ENCODE results near the gene ANKRD13B. TPM values are rescaled to one million over a fixed set of nuclear protein-coding genes. Genes with fewer than 3 reads are reported as not detected.

The ANKRD13B gene
- total RNA-seq, 1 donor from 2014 or later, result 27.5 TPM

GRCh38 chr17:29576214-29577000, 16.5 kb upstream of the ANKRD13B start:
- peaks cover 15% of the 10 kb centered on the region for H3K36me3 Mint-ChIP-seq (ENCODE audit: insufficient read depth)
- no peak for DNase-seq (ENCODE audit: low spot score, unreplicated experiment)
- no peak overlapping the region for H3K4me3 Mint-ChIP-seq (ENCODE audit: low read depth)
- H3K27me3 Mint-ChIP-seq, result no peaks in the 10 kb centered on the region
- H3K9me3 Mint-ChIP-seq (ENCODE audit: low read depth), result no peaks in the 10 kb centered on the region
- TF ChIP-seq CTCF (IDR thresholded peaks at IDR 0.05; ENCODE audit: unreplicated experiment), result no peak
- H3K27ac Mint-ChIP-seq, result no peak overlapping the region
- H3K4me1 Mint-ChIP-seq (ENCODE audit: low read depth), result peaks cover 9% of the 10 kb centered on the region

GRCh38 chr17:29577001-29577370, 15.9 kb upstream of the ANKRD13B start:
- Mint-ChIP-seq H3K27ac (no peak overlapping the region), H3K4me1 (ENCODE audit: low read depth) (peaks cover 9% of the 10 kb centered on the region), H3K27me3 (no peaks in the 10 kb centered on the region), H3K4me3 (ENCODE audit: low read depth) (no peak overlapping the region), H3K36me3 (ENCODE audit: insufficient read depth) (peaks cover 15% of the 10 kb centered on the region), H3K9me3 (ENCODE audit: low read depth) (no peaks in the 10 kb centered on the region)
- no peak for DNase-seq (ENCODE audit: low spot score, unreplicated experiment)
- TF ChIP-seq CTCF (IDR thresholded peaks at IDR 0.05; ENCODE audit: unreplicated experiment), result no peak

GRCh38 chr17:29577385-29578211, 15.3 kb upstream of the ANKRD13B start:
- Mint-ChIP-seq H3K4me3 (ENCODE audit: low read depth) (no peak overlapping the region), H3K27ac (no peak overlapping the region), H3K9me3 (ENCODE audit: low read depth) (no peaks in the 10 kb centered on the region), H3K27me3 (no peaks in the 10 kb centered on the region), H3K36me3 (ENCODE audit: insufficient read depth) (peaks cover 18% of the 10 kb centered on the region), H3K4me1 (ENCODE audit: low read depth) (peaks cover 9% of the 10 kb centered on the region)
- no peak for TF ChIP-seq CTCF (IDR thresholded peaks at IDR 0.05; ENCODE audit: unreplicated experiment)
- DNase-seq (ENCODE audit: low spot score, unreplicated experiment), result no peak

GRCh38 chr17:29578626-29579485, 14.1 kb upstream of the ANKRD13B start:
- Mint-ChIP-seq H3K36me3 (ENCODE audit: insufficient read depth) (peaks cover 18% of the 10 kb centered on the region), H3K4me3 (ENCODE audit: low read depth) (no peak overlapping the region), H3K9me3 (ENCODE audit: low read depth) (no peaks in the 10 kb centered on the region), H3K27ac (no peak overlapping the region), H3K4me1 (ENCODE audit: low read depth) (peaks cover 9% of the 10 kb centered on the region), H3K27me3 (no peaks in the 10 kb centered on the region)
- TF ChIP-seq CTCF (IDR thresholded peaks at IDR 0.05; ENCODE audit: unreplicated experiment), result no peak
- no peak for DNase-seq (ENCODE audit: low spot score, unreplicated experiment)

All from progenitor cell of endocrine pancreas (in vitro differentiated cells).